Measurements from ENCODE around the gene NDUFB10.
A peak's percentile ranks its signal among the peaks of the same experiment; 100 is the strongest.

The NDUFB10 gene

GRCh38 chr16:1979271-1980029, 20.1 kb downstream of the NDUFB10 start:
- no peak overlapping the region for H3K4me3 ChIP-seq (ENCODE audit: low read depth, low read length)
- no peak for TF ChIP-seq CTCF (conservative IDR thresholded peaks at IDR 0.05; ENCODE audit: low read depth, low read length)
- no peak for DNase-seq (ENCODE audit: low read depth)

GRCh38 chr16:1980030-1980769, 20.9 kb downstream of the NDUFB10 start:
- TF ChIP-seq CTCF (conservative IDR thresholded peaks at IDR 0.05; ENCODE audit: low read depth, low read length) = no peak
- no peak overlapping the region for H3K4me3 ChIP-seq (ENCODE audit: low read depth, low read length)
- no peak for DNase-seq (ENCODE audit: low read depth)

- no peak for TF ChIP-seq CTCF (conservative IDR thresholded peaks at IDR 0.05; ENCODE audit: low read depth, low read length)
- no peak for DNase-seq (ENCODE audit: low read depth)
- no peak overlapping the region for H3K4me3 ChIP-seq (ENCODE audit: low read depth, low read length)
Measured at GRCh38 chr16:1980770-1981087, 21.4 kb downstream of the NDUFB10 start.

- TF ChIP-seq CTCF (conservative IDR thresholded peaks at IDR 0.05; ENCODE audit: low read depth, low read length) = no peak
- DNase-seq (ENCODE audit: low read depth) = no peak
- no peak within 1 kb of the TSS for H3K4me3 ChIP-seq (ENCODE audit: low read depth, low read length)
Measured at GRCh38 chr16:1981398-1981836, 22.1 kb downstream of the NDUFB10 start, which contains the start of gene NOXO1. NOXO1 (minus strand) TSS chr16:1981469; CDS start chr16:1981179, 290 bp downstream.

- no peak for DNase-seq (ENCODE audit: low read depth)
- TF ChIP-seq CTCF (conservative IDR thresholded peaks at IDR 0.05; ENCODE audit: low read depth, low read length) = no peak
- H3K4me3 ChIP-seq (ENCODE audit: low read depth, low read length) = no peak overlapping the region
Measured at GRCh38 chr16:1982013-1982433, 22.7 kb downstream of the NDUFB10 start.

- peak overlapping the region; percentile 67 for H3K4me3 ChIP-seq (ENCODE audit: low read depth, low read length)
- peak; percentile 30 for DNase-seq (ENCODE audit: low read depth)
- peak; percentile 16 for TF ChIP-seq CTCF (conservative IDR thresholded peaks at IDR 0.05; ENCODE audit: low read depth, low read length)
Measured at GRCh38 chr16:1982991-1983543, 23.7 kb downstream of the NDUFB10 start.

Measured in choroid plexus epithelial cell (primary cell).